Erythroblast (primary cell): ENCODE data around the gene BMF.
"Not testable (repeated sequence)": the region's sequence is repeated elsewhere in the genome, so short reads cannot be mapped to it uniquely, and the experiment has no call there.

Source experiments
- DNase-seq, 2 experiments: peaks; one replicate each; lab custom pipeline; 2025; lab: John Stamatoyannopoulos, UW
- GATA1 ChIP-seq: IDR thresholded peaks from 2 replicates; pipeline ENCODE4 v1.6.1; 2011; ENCODE audit warnings: low read depth, mild to moderate bottlenecking, control low read depth, low read length, moderate library complexity
- POLR2A ChIP-seq: IDR thresholded peaks from 2 replicates; pipeline ENCODE4 v1.6.1; 2011; ENCODE audit warnings: mild to moderate bottlenecking, low read length

Gene BMF

GRCh38 chr15:40118473-40118872 lies 9.8 kb upstream of the BMF start:
- TF ChIP-seq POLR2A (no peak), GATA1 (no peak)
- DNase-seq, result no peak

- DNase-seq, result no peak
Observed at GRCh38 chr15:40115670-40116093, 7.0 kb upstream of the BMF start.

GRCh38 chr15:40115106-40115505 lies 6.4 kb upstream of the BMF start:
- not testable (repeated sequence) for DNase-seq

More at GRCh38 chr15:40115670-40116093, 7.0 kb upstream of the BMF start:
- TF ChIP-seq POLR2A (no peak), GATA1 (no peak)

- DNase-seq, result no peak
- TF ChIP-seq POLR2A (no peak), GATA1 (no peak)
Observed at GRCh38 chr15:40114218-40114617, 5.5 kb upstream of the BMF start.

GRCh38 chr15:40112789-40113188 lies 4.1 kb upstream of the BMF start:
- TF ChIP-seq GATA1, result no peak
- TF ChIP-seq POLR2A, result no peak

GRCh38 chr15:40111888-40112287 lies 3.2 kb upstream of the BMF start:
- TF ChIP-seq POLR2A, result no peak
- no peak for TF ChIP-seq GATA1
- no peak for DNase-seq

More at GRCh38 chr15:40112789-40113188, 4.1 kb upstream of the BMF start:
- DNase-seq, result no peak

GRCh38 chr15:40110866-40111550 lies 2.3 kb upstream of the BMF start:
- TF ChIP-seq GATA1, result no peak
- no peak for TF ChIP-seq POLR2A
- no peak for DNase-seq

GRCh38 chr15:40108061-40108854 lies 421 bp downstream of the BMF start:
- TF ChIP-seq POLR2A (no peak), GATA1 (no peak)
- peak; percentile 42 to 75 for DNase-seq

- TF ChIP-seq POLR2A (no peak), GATA1 (no peak)
- DNase-seq, result peak; percentile 87 to 88
Observed at GRCh38 chr15:40106203-40107161, 2.2 kb downstream of the BMF start.

- TF ChIP-seq GATA1, result no peak
- TF ChIP-seq POLR2A, result no peak
- DNase-seq, result no peak
Observed at GRCh38 chr15:40105517-40106202, 3.0 kb downstream of the BMF start.

GRCh38 chr15:40104865-40105516 lies 3.7 kb downstream of the BMF start:
- no peak for TF ChIP-seq GATA1
- TF ChIP-seq POLR2A, result no peak
- DNase-seq, result peak; percentile 85 to 91

GRCh38 chr15:40104296-40104864 lies 4.3 kb downstream of the BMF start:
- TF ChIP-seq GATA1 (no peak), POLR2A (no peak)
- no peak for DNase-seq
